Activated CD8-positive, alpha-beta T cell treated with anti-CD3 and anti-CD28 coated beads, Interleukin-2, amount 10 ng/mL, durations not matched to agents 7 days and 5 days (primary cell): ENCODE results near the gene ANKAR. TPM values are rescaled to one million over a fixed set of nuclear protein-coding genes. Genes with fewer than 3 reads are reported as not detected.

Source experiments
- ATAC-seq: fragments of 150-1000 bp; cut with Tn5 transposase; one replicate; pipeline ENCODE4 v1.10.0; 2021; ENCODE audit warnings: moderate library complexity
- CTCF ChIA-PET: fragments of 350-600 bp; sonication (Branson Sonifier 250); formaldehyde crosslinking; loops from one replicate; lab custom pipeline; 2021; ENCODE audit warnings: antibody characterized with exemption; lab: Charles Lee
- POLR2A ChIA-PET: fragments of 350-600 bp; sonication (Branson Sonifier 250); formaldehyde crosslinking; loops from one replicate; lab custom pipeline; 2021; ENCODE audit warnings: antibody characterized with exemption; lab: Charles Lee
- DNase-seq: peaks from one replicate; pipeline ENCODE4 v3.0.0-alpha.2; 2020
- H3K27ac Mint-ChIP-seq: one replicate; pipeline ENCODE4 v1.8.0; 2021; ENCODE audit warnings: mild to moderate bottlenecking, mixed read lengths
- H3K27me3 Mint-ChIP-seq: one replicate; pipeline ENCODE4 v1.8.0; 2021; ENCODE audit warnings: low read depth, mixed read lengths
- H3K36me3 Mint-ChIP-seq: one replicate; pipeline ENCODE4 v1.8.0; 2021; ENCODE audit warnings: low read depth, mixed read lengths
- H3K4me1 Mint-ChIP-seq: one replicate; pipeline ENCODE4 v1.8.0; 2021; ENCODE audit warnings: low read depth, mixed read lengths
- H3K4me3 Mint-ChIP-seq: one replicate; pipeline ENCODE4 v1.8.0; 2021; ENCODE audit warnings: mild to moderate bottlenecking, mixed read lengths
- H3K9me3 Mint-ChIP-seq: one replicate; pipeline ENCODE4 v1.8.0; 2022; ENCODE audit warnings: mixed read lengths; ENCODE audit not compliant: insufficient read depth
- total RNA-seq, 2 experiments: library from RNA; stranded (reverse); gene quantifications; one replicate each; pipeline ENCODE4 v1.2.3, GENCODE V29; 2021

Gene ANKAR
- total RNA-seq, result 1 to 10 TPM; 4.8 to 5.2 TPM

- Mint-ChIP-seq H3K36me3 (peaks cover 42% of the 10 kb centered on the region), H3K27me3 (no peaks in the 10 kb centered on the region), H3K9me3 (peaks cover 12% of the 10 kb centered on the region), H3K4me1 (peaks cover 30% of the 10 kb centered on the region), H3K4me3 (peak within 1 kb of the TSS; percentile 88), H3K27ac (peak within 1 kb of the TSS; percentile 96)
- ATAC-seq, result peak; percentile 97
- CTCF ChIA-PET, result interaction anchor here (0.6 to 7.4 kb wide), 19 partner anchors 8 to 230 kb away, joined by 3 to 136 read pairs (median 4); partner anchors contain the start of genes ASNSD1 and OSGEPL1
- DNase-seq, result peak; percentile 77
- POLR2A ChIA-PET, result interaction anchor here (1.2 to 1.7 kb wide), 3 partner anchors 9 to 88 kb away, joined by 3 to 4 read pairs (median 4); partner anchors contain the start of gene OSGEPL1
Observed at GRCh38 chr2:189674374-189675112, at the start of gene ANKAR. Gene ANKAR, plus strand, starts transcription at chr2:189674670. Its CDS starts 1,821 bp downstream, at chr2:189676491.

- peaks cover 1% of the 10 kb centered on the region for H3K27me3 Mint-ChIP-seq
- no peaks in the 10 kb centered on the region for H3K9me3 Mint-ChIP-seq
- H3K4me3 Mint-ChIP-seq, result no peak overlapping the region
- no peaks in the 10 kb centered on the region for H3K36me3 Mint-ChIP-seq
- H3K4me1 Mint-ChIP-seq, result peaks cover 11% of the 10 kb centered on the region
- no peak overlapping the region for H3K27ac Mint-ChIP-seq
- ChIA-PET CTCF (no interaction called here), POLR2A (interaction anchor here (0.8 kb wide), 1 partner anchor 9 kb away, joined by 4 read pairs; no protein-coding TSS in a partner anchor)
- DNase-seq, result no peak
- no peak for ATAC-seq
Observed at GRCh38 chr2:189625636-189626035, 48.8 kb upstream of the ANKAR start.

- CTCF ChIA-PET, result no interaction called here
Observed at GRCh38 chr2:189627789-189628188, 46.7 kb upstream of the ANKAR start.

GRCh38 chr2:189628817-189629530 is 45.5 kb upstream of the ANKAR start:
- peaks cover 11% of the 10 kb centered on the region for H3K4me1 Mint-ChIP-seq
- ChIA-PET POLR2A (interaction anchor here (0.6 kb wide), 1 partner anchor 68 kb away, joined by 3 read pairs; no protein-coding TSS in a partner anchor), CTCF (interaction anchor here (0.9 to 1.1 kb wide), 3 partner anchors 9 to 161 kb away, joined by 3 to 4 read pairs (median 3); no protein-coding TSS in a partner anchor)
- no peak overlapping the region for H3K4me3 Mint-ChIP-seq
- peaks cover 2% of the 10 kb centered on the region for H3K27me3 Mint-ChIP-seq
- H3K27ac Mint-ChIP-seq, result no peak overlapping the region
- no peak for DNase-seq
- H3K36me3 Mint-ChIP-seq, result no peaks in the 10 kb centered on the region
- no peaks in the 10 kb centered on the region for H3K9me3 Mint-ChIP-seq
- ATAC-seq, result no peak

More at GRCh38 chr2:189627789-189628188, 46.7 kb upstream of the ANKAR start:
- H3K27me3 Mint-ChIP-seq, result peaks cover 2% of the 10 kb centered on the region
- H3K27ac Mint-ChIP-seq, result no peak overlapping the region
- no peaks in the 10 kb centered on the region for H3K9me3 Mint-ChIP-seq
- peaks cover 11% of the 10 kb centered on the region for H3K4me1 Mint-ChIP-seq
- POLR2A ChIA-PET, result no interaction called here
- DNase-seq (no peak), ATAC-seq (no peak)
- no peaks in the 10 kb centered on the region for H3K36me3 Mint-ChIP-seq
- H3K4me3 Mint-ChIP-seq, result no peak overlapping the region

- ChIA-PET POLR2A (interaction anchor here (0.6 kb wide), 1 partner anchor 67 kb away, joined by 3 read pairs; no protein-coding TSS in a partner anchor), CTCF (interaction anchor here (0.9 to 1.1 kb wide), 3 partner anchors 9 to 162 kb away, joined by 3 to 4 read pairs (median 3); no protein-coding TSS in a partner anchor)
- Mint-ChIP-seq H3K27ac (no peak overlapping the region), H3K9me3 (no peaks in the 10 kb centered on the region), H3K4me3 (no peak overlapping the region), H3K4me1 (peaks cover 6% of the 10 kb centered on the region), H3K27me3 (peaks cover 2% of the 10 kb centered on the region), H3K36me3 (no peaks in the 10 kb centered on the region)
- ATAC-seq, result no peak
- no peak for DNase-seq
Observed at GRCh38 chr2:189629531-189630453, 44.7 kb upstream of the ANKAR start.

GRCh38 chr2:189631849-189632248 is 42.6 kb upstream of the ANKAR start:
- ATAC-seq (no peak), DNase-seq (no peak)
- Mint-ChIP-seq H3K27ac (no peak overlapping the region), H3K4me1 (no peaks in the 10 kb centered on the region), H3K9me3 (no peaks in the 10 kb centered on the region), H3K36me3 (no peaks in the 10 kb centered on the region), H3K4me3 (no peak overlapping the region), H3K27me3 (peaks cover 2% of the 10 kb centered on the region)
- CTCF ChIA-PET, result interaction anchor here (1.1 to 1.3 kb wide), 2 partner anchors 26 to 42 kb away, joined by 3 to 4 read pairs; no protein-coding TSS in a partner anchor
- POLR2A ChIA-PET, result no interaction called here

GRCh38 chr2:189633392-189633811 is 41.1 kb upstream of the ANKAR start:
- no peaks in the 10 kb centered on the region for H3K9me3 Mint-ChIP-seq
- no peaks in the 10 kb centered on the region for H3K36me3 Mint-ChIP-seq
- DNase-seq, result no peak
- H3K27ac Mint-ChIP-seq, result no peak overlapping the region
- no peak overlapping the region for H3K4me3 Mint-ChIP-seq
- H3K4me1 Mint-ChIP-seq, result no peaks in the 10 kb centered on the region
- ChIA-PET POLR2A (no interaction called here), CTCF (interaction anchor here (1.3 to 1.6 kb wide), 3 partner anchors 11 to 26 kb away, joined by 3 to 4 read pairs (median 4); no protein-coding TSS in a partner anchor)
- peaks cover 2% of the 10 kb centered on the region for H3K27me3 Mint-ChIP-seq
- peak; percentile 47 for ATAC-seq

- H3K27me3 Mint-ChIP-seq, result peaks cover 2% of the 10 kb centered on the region
- DNase-seq, result no peak
- POLR2A ChIA-PET, result no interaction called here
- no peaks in the 10 kb centered on the region for H3K36me3 Mint-ChIP-seq
- CTCF ChIA-PET, result interaction anchor here (2.0 kb wide), 1 partner anchor 15 kb away, joined by 5 read pairs; no protein-coding TSS in a partner anchor
- H3K9me3 Mint-ChIP-seq, result no peaks in the 10 kb centered on the region
- no peak overlapping the region for H3K27ac Mint-ChIP-seq
- ATAC-seq, result no peak
- no peaks in the 10 kb centered on the region for H3K4me1 Mint-ChIP-seq
- H3K4me3 Mint-ChIP-seq, result no peak overlapping the region
Observed at GRCh38 chr2:189635353-189635752, 39.1 kb upstream of the ANKAR start.

GRCh38 chr2:189638301-189639006 is 36.0 kb upstream of the ANKAR start:
- Mint-ChIP-seq H3K4me1 (no peaks in the 10 kb centered on the region), H3K9me3 (no peaks in the 10 kb centered on the region), H3K4me3 (no peak overlapping the region), H3K27ac (peak overlapping the region; percentile 1), H3K27me3 (no peaks in the 10 kb centered on the region), H3K36me3 (no peaks in the 10 kb centered on the region)
- ChIA-PET CTCF (no interaction called here), POLR2A (no interaction called here)
- DNase-seq (no peak), ATAC-seq (no peak)

- Mint-ChIP-seq H3K4me3 (no peak overlapping the region), H3K9me3 (no peaks in the 10 kb centered on the region), H3K27ac (no peak overlapping the region), H3K36me3 (no peaks in the 10 kb centered on the region), H3K4me1 (no peaks in the 10 kb centered on the region), H3K27me3 (no peaks in the 10 kb centered on the region)
- ChIA-PET CTCF (no interaction called here), POLR2A (no interaction called here)
- ATAC-seq (no peak), DNase-seq (no peak)
Observed at GRCh38 chr2:189639007-189639609, 35.4 kb upstream of the ANKAR start.
